Breast epithelium (tissue), 3 donors: ENCODE results near the gene SMYD1.

Experiments
- POLR2A ChIP-seq: fragments of 450-650 bp; IDR thresholded peaks from one replicate; pipeline ENCODE4 v1.6.1; 2016; ENCODE audit warnings: antibody characterized with exemption, mild to moderate bottlenecking, moderate library complexity
- POLR2AphosphoS5 ChIP-seq, 3 donors: sonication (generic); formaldehyde crosslinking; IDR thresholded peaks; one replicate each; pipeline ENCODE4 v1.6.1; 2017; ENCODE audit warnings: antibody characterized with exemption in 3 of 3

- TF ChIP-seq POLR2AphosphoS5 (IDR thresholded peaks at IDR 0.05) (no peak), POLR2A (no peak)
Measured at GRCh38 chr2:88022669-88022921, 45.0 kb upstream of the SMYD1 start.
